ENCODE results near the gene CYP2A6. TPM values are rescaled to one million over a fixed set of nuclear protein-coding genes. Genes with fewer than 3 reads are reported as not detected.
"Not testable (repeated sequence)": the region's sequence is repeated elsewhere in the genome, so short reads cannot be mapped to it uniquely, and the experiment has no call there.

Gene CYP2A6
- total RNA-seq, 2 donors from 2014 or later = not detected

- ATAC-seq (no peak), DNase-seq (ENCODE audit: low spot score) (no peak)
- peaks cover 0 to 14% of the 10 kb centered on the region in 2 donors for H3K4me1 Mint-ChIP-seq (ENCODE audit: low read depth in 2 of 2)
- no peak overlapping the region for H3K4me3 Mint-ChIP-seq
- no peaks in the 10 kb centered on the region for H3K36me3 Mint-ChIP-seq
- H3K9me3 Mint-ChIP-seq = no peaks in the 10 kb centered on the region
- H3K27me3 Mint-ChIP-seq = peaks cover 25 to 29% of the 10 kb centered on the region in 2 donors
- H3K27ac Mint-ChIP-seq = no peak overlapping the region
These were observed 22.0 kb upstream of the CYP2A6 start for GRCh38 chr19:40872209-40872608.

DNA sequence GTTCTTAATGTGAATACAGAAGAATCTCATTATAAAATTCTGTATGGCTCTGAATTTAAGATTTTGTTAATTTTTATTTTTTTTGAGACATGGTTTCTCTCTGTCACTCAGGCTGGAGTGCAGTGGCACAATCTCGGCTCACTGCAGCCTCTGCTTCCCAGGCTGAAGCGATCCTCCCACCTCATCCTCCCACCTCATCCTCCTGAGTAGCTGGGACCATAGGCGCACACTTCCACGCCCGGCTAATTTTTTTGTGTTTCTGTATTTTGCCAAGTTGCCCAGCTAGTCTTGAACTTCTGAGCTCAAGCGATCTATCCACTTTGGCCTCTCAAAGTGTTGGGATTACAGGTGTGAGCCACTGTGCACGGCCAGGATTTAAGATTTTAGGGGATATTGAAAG lies 17.5 kb upstream of the CYP2A6 start:
- DNase-seq (ENCODE audit: low spot score) = no peak
- Mint-ChIP-seq H3K4me1 (ENCODE audit: low read depth in 2 of 2) (no peaks in the 10 kb centered on the region), H3K27me3 (peaks cover 22 to 25% of the 10 kb centered on the region in 2 donors), H3K4me3 (no peak overlapping the region), H3K27ac (no peak overlapping the region), H3K9me3 (no peaks in the 10 kb centered on the region), H3K36me3 (no peaks in the 10 kb centered on the region)
- no peak for ATAC-seq

DNA sequence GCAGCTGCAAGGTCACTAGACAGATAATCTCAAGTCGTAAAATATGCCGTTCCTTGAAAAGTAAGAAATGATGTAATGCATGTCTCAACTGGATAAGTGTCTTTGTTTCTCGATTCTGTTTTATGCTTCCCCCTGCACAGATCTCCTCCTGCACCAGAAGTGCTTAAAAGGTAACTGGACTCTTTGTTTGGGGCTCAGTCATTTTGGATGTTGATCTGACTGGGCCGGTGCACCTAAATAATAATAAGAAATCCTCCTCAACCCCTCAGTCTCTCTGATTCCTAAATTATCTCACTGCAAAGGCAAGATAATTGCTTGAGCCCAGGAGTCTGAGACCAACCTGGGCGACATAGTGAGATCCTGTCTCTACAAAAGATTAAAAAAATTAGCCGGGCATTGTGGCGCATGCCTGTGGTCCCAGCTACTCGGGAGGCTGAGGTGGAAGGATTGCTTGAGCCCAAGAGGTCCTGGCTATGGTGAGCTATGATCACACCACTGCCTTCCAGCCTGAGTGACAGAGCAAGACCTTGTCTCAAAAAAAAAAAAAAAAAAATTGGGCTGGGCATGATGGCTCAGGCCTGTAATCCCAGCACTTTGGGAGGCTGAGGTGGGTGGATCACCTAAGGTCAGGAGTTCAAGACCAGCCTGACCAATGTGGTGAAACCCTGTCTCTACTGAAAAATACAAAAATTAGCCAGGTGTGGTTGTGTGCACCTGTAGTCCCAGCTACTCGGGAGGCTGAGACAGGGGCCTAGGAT lies 14.7 kb upstream of the CYP2A6 start:
- not testable (repeated sequence) for DNase-seq (ENCODE audit: low spot score); H3K27me3 Mint-ChIP-seq; H3K9me3 Mint-ChIP-seq; ATAC-seq; H3K27ac Mint-ChIP-seq; H3K36me3 Mint-ChIP-seq; H3K4me1 Mint-ChIP-seq (ENCODE audit: low read depth in 2 of 2); H3K4me3 Mint-ChIP-seq

- DNase-seq (ENCODE audit: low spot score) (no peak), ATAC-seq (no peak)
- H3K4me1 Mint-ChIP-seq (ENCODE audit: low read depth in 2 of 2) = no peaks in the 10 kb centered on the region
- no peaks in the 10 kb centered on the region for H3K36me3 Mint-ChIP-seq
- no peak overlapping the region for H3K4me3 Mint-ChIP-seq
- H3K27ac Mint-ChIP-seq = no peak overlapping the region
- no peaks in the 10 kb centered on the region for H3K9me3 Mint-ChIP-seq
- peaks cover 5 to 8% of the 10 kb centered on the region in 2 donors for H3K27me3 Mint-ChIP-seq
These were observed 12.5 kb upstream of the CYP2A6 start for GRCh38 chr19:40862785-40863184.

DNA sequence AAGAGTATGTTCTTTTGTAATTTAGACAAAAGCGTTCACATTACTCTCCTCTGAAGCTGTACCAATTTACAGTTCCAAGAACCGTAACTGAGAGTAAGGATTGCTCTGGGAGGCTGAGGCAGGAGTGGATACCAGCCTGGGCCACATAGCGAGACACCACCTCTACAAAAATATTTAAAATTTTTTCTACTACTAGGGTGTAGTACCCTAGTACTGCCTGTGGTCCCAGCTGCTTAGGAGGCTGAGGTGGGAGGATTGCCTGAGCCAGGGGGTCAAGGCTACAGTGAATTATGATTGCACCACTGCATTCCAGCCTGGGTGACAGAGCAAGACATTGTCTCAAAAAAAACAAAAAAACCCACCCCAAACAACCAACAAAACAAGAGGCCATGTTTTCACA lies 12.1 kb upstream of the CYP2A6 start:
- Mint-ChIP-seq H3K4me1 (ENCODE audit: low read depth in 2 of 2) (no peaks in the 10 kb centered on the region), H3K9me3 (no peaks in the 10 kb centered on the region), H3K36me3 (no peaks in the 10 kb centered on the region), H3K4me3 (no peak overlapping the region), H3K27ac (no peak overlapping the region), H3K27me3 (peaks cover 5 to 8% of the 10 kb centered on the region in 2 donors)
- DNase-seq (ENCODE audit: low spot score) (no peak), ATAC-seq (no peak)

- Mint-ChIP-seq H3K27me3 (peaks cover 0 to 3% of the 10 kb centered on the region in 2 donors), H3K4me1 (ENCODE audit: low read depth in 2 of 2) (peaks cover 0 to 3% of the 10 kb centered on the region in 2 donors), H3K36me3 (no peaks in the 10 kb centered on the region), H3K27ac (no peak overlapping the region), H3K9me3 (no peaks in the 10 kb centered on the region), H3K4me3 (no peak overlapping the region)
- ATAC-seq (no peak), DNase-seq (ENCODE audit: low spot score) (no peak)
These were observed 7.9 kb upstream of the CYP2A6 start for GRCh38 chr19:40858109-40858508.

GRCh38 chr19:40852467-40853152 lies 2.4 kb upstream of the CYP2A6 start:
- H3K36me3 Mint-ChIP-seq = not testable (repeated sequence)

DNA sequence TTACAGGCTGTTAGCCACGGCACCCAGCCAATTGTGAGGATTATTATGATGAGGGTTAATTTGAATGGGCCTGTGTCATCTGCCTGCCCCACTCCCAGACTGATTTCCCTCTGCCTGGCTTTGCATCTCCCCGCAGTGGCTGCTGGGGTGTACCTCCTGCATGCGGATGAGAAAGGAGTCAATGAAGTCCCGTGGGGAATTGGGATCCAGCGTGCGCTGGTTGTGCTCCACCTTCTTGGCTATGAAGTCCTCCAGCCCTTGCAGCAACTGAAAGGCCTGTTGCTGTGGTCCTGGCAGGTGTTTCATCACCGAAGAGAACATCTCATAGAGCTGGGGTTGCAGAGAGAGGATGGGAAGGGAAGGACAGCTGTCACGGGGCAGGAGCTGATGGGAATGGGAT lies 3.5 kb downstream of the CYP2A6 start:
- DNase-seq (ENCODE audit: low spot score); H3K9me3 Mint-ChIP-seq; ATAC-seq; H3K27ac Mint-ChIP-seq; H3K36me3 Mint-ChIP-seq; H3K4me3 Mint-ChIP-seq: not testable (repeated sequence)
- H3K27me3 Mint-ChIP-seq = peaks cover 23 to 24% of the 10 kb centered on the region in 2 donors
- H3K4me1 Mint-ChIP-seq (ENCODE audit: low read depth in 2 of 2) = peaks cover 34 to 37% of the 10 kb centered on the region in 2 donors

More at GRCh38 chr19:40852467-40853152, 2.4 kb upstream of the CYP2A6 start:
- Mint-ChIP-seq H3K27me3 (peaks cover 17 to 19% of the 10 kb centered on the region in 2 donors), H3K4me1 (ENCODE audit: low read depth in 2 of 2) (peaks cover 10 to 17% of the 10 kb centered on the region in 2 donors)
- ATAC-seq; H3K4me3 Mint-ChIP-seq; DNase-seq (ENCODE audit: low spot score); H3K9me3 Mint-ChIP-seq; H3K27ac Mint-ChIP-seq: not testable (repeated sequence)

GRCh38 chr19:40843653-40844052 lies 6.6 kb downstream of the CYP2A6 start:
- peak overlapping the region; percentile 79 to 89 for H3K27ac Mint-ChIP-seq
- peaks cover 26 to 31% of the 10 kb centered on the region in 2 donors for H3K4me1 Mint-ChIP-seq (ENCODE audit: low read depth in 2 of 2)
- ATAC-seq = peak; percentile 96 to 98
- H3K9me3 Mint-ChIP-seq, H3K36me3 Mint-ChIP-seq: not testable (repeated sequence)
- peak overlapping the region; percentile 70 for H3K4me3 Mint-ChIP-seq
- DNase-seq (ENCODE audit: low spot score) = peak; percentile 84
- H3K27me3 Mint-ChIP-seq = peaks cover 14% of the 10 kb centered on the region in 2 donors

GRCh38 chr19:40842997-40843652 lies 7.1 kb downstream of the CYP2A6 start:
- H3K4me1 Mint-ChIP-seq (ENCODE audit: low read depth in 2 of 2) = peaks cover 24 to 29% of the 10 kb centered on the region in 2 donors

DNA sequence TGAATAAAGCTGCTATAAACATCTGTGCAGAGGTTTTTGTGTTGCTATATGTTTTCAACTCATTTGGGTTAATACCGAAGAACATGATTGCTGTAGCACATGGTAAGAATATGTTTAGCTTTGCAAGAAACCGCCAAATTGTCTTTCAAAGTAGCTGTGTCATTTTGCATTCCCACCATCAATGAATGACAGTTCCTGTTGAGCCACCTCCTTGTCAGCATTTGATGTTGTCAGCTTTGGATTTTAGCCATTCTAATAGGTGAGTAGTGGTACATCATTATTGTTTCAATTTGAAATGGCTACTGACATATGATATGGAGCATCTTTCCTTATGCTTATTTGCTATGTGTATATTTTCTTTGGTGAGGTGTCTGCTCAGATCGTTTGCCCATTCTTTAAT lies 8.2 kb downstream of the CYP2A6 start:
- not testable (repeated sequence) for H3K36me3 Mint-ChIP-seq; ATAC-seq; DNase-seq (ENCODE audit: low spot score); H3K27ac Mint-ChIP-seq; H3K4me3 Mint-ChIP-seq; H3K9me3 Mint-ChIP-seq; H3K27me3 Mint-ChIP-seq
- H3K4me1 Mint-ChIP-seq (ENCODE audit: low read depth in 2 of 2) = peaks cover 21 to 24% of the 10 kb centered on the region in 2 donors

More at GRCh38 chr19:40842997-40843652, 7.1 kb downstream of the CYP2A6 start:
- peak overlapping the region; percentile 79 to 89 for H3K27ac Mint-ChIP-seq
- H3K27me3 Mint-ChIP-seq = peaks cover 12% of the 10 kb centered on the region in 2 donors
- H3K36me3 Mint-ChIP-seq; ATAC-seq; H3K9me3 Mint-ChIP-seq; DNase-seq (ENCODE audit: low spot score): not testable (repeated sequence)
- H3K4me3 Mint-ChIP-seq = peak overlapping the region; percentile 70

GRCh38 chr19:40838477-40838876 lies 11.8 kb downstream of the CYP2A6 start:
- not testable (repeated sequence) for ATAC-seq; DNase-seq (ENCODE audit: low spot score); H3K27me3 Mint-ChIP-seq; H3K4me3 Mint-ChIP-seq; H3K9me3 Mint-ChIP-seq; H3K36me3 Mint-ChIP-seq; H3K27ac Mint-ChIP-seq; H3K4me1 Mint-ChIP-seq (ENCODE audit: low read depth in 2 of 2)

- Mint-ChIP-seq H3K9me3 (no peaks in the 10 kb centered on the region), H3K4me3 (no peak overlapping the region), H3K27me3 (no peaks in the 10 kb centered on the region), H3K36me3 (no peaks in the 10 kb centered on the region), H3K27ac (no peak overlapping the region), H3K4me1 (ENCODE audit: low read depth in 2 of 2) (peaks cover 4 to 6% of the 10 kb centered on the region in 2 donors)
- ATAC-seq (no peak), DNase-seq (ENCODE audit: low spot score) (no peak)
These were observed 13.4 kb downstream of the CYP2A6 start for GRCh38 chr19:40836754-40837429.
